Gastrocnemius medialis (tissue), 4 donors: ENCODE measurements around the gene SNORC. TPM values are rescaled to one million over a fixed set of nuclear protein-coding genes. Genes with fewer than 3 reads are reported as not detected.

Experiments
- ATAC-seq, 2 donors: fragments of 150-250 bp; one replicate each; pipeline ENCODE4 v1.9.1; 2016
- DNase-seq, 2 donors: peaks; one replicate each; pipeline ENCODE4 v3.0.0-alpha.2; 2019
- H3K27ac ChIP-seq, 4 donors: fragments of 200-600 bp; sonication (generic); 1 replicate in 1 of 4; 2 replicates in 3 of 4; pipeline ENCODE4 v1.5.1; 2016 to 2018; ENCODE audit warnings: mild to moderate bottlenecking in 2 of 4, moderate library complexity in 1 of 4
- H3K27me3 ChIP-seq, 3 donors: fragments of 200-600 bp; sonication (generic) in 2 of 3; 1 replicate in 1 of 3; 2 replicates in 2 of 3; pipeline versions ENCODE4 v1.5.1 to v1.6.0; 2016 to 2019; ENCODE audit warnings: mild to moderate bottlenecking in 1 of 3, moderate library complexity in 1 of 3
- H3K36me3 ChIP-seq, 2 donors: fragments of 200-600 bp; sonication (generic) in 1 of 2; one replicate each; pipeline ENCODE4 v1.5.1; 2017 to 2018
- H3K4me1 ChIP-seq, 2 donors: fragments of 200-600 bp; sonication (generic) in 1 of 2; one replicate each; pipeline ENCODE4 v1.5.1; 2016 to 2017; ENCODE audit warnings: mild to moderate bottlenecking in 2 of 2
- H3K4me3 ChIP-seq, 4 donors: fragments of 200-600 bp; sonication (generic) in 3 of 4; 1 replicate in 1 of 4; 2 replicates in 3 of 4; pipeline ENCODE4 v1.5.1; 2016 to 2019; ENCODE audit warnings: mild to moderate bottlenecking in 2 of 4
- H3K9me3 ChIP-seq, 3 donors: fragments of 200-600 bp; sonication (generic) in 2 of 3; 1 replicate in 1 of 3; 2 replicates in 2 of 3; pipeline ENCODE4 v1.5.1; 2016 to 2019
- POLR2A ChIP-seq, 2 donors: fragments of 450-650 bp; IDR thresholded peaks; one replicate each; pipeline ENCODE4 v1.6.1; 2017; ENCODE audit warnings: antibody characterized with exemption in 2 of 2, mild to moderate bottlenecking in 2 of 2, moderate library complexity in 2 of 2
- in situ Hi-C, 4 donors: fragments of 200-750 bp; cut with MboI; loops; one replicate each; pipeline versions ENCODE4 v1.15.0 to v1.8.0; 2017; ENCODE audit warnings: low sequenced_read_pairs in 4 of 4
- intact Hi-C: fragments of 100-400 bp; cut with DNase I; formaldehyde crosslinking; loops from one replicate; pipeline ENCODE4 v1.15.1; 2023; ENCODE audit warnings: low total_unique reads
- total RNA-seq, 4 donors: library from RNA; depleted of rRNA; stranded (reverse); fragments of >200 nt; gene quantifications; one replicate each; pipeline versions ENCODE4 v1.1.0 to v1.2.3, GENCODE V29; 2016
- TF ChIP-seq, protein P1 (sequence below), 5 experiments: fragments of 450-650 bp in 3 of 5; fragments of 200-600 bp in 2 of 5; sonication (generic) in 2 of 5; IDR thresholded peaks in 4 of 5; conservative IDR thresholded peaks in 1 of 5; 1 replicate in 4 of 5; 2 replicates in 1 of 5; pipeline ENCODE4 v1.5.1; 2016 to 2019; ENCODE audit warnings: antibody characterized with exemption in 5 of 5, mild to moderate bottlenecking in 3 of 5, moderate library complexity in 3 of 5

SNORC gene
- total RNA-seq, 4 donors from 2014 or later, result 0.12 to 4.1 (median 1.1) TPM

DNA sequence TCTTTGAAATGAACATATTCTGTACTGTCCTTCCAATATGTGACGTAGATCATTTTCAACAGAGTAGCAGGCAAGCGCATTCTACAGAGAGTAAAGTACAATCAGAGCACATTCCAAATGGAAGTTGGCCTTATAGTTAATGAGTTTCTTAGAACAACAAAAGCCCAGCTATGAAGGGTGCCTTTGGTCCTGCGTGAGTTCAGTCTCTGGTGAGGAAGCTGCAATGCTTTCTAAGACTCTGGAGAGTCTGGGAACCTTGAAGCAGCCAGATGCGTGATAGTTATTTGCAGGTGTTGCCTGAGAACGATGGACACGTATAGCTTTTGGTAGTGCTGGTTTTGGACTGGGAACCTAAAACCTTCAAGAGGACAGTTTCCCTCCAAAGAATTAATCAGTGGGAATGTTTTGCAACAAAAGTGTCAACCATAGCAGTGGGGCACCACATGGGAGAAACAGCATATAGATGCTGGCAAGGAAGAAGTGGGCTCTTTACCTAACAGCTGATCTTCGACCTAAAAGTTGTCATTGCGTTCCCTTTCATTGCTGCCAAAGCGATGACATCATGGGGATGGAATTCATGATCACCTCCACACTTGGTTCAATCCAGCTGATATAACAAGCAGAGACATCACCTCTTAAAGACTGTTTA is 9.3 kb upstream of the SNORC start:
- intact Hi-C loops (no loop called here), in situ Hi-C loops (loop anchor here in 1 of 4 donors (25.0 kb wide), 1 partner anchor 248 kb away; no protein-coding TSS in a partner anchor)
- no peak for TF ChIP-seq POLR2A (IDR thresholded peaks at IDR 0.05)
- TF ChIP-seq, protein P1, sequence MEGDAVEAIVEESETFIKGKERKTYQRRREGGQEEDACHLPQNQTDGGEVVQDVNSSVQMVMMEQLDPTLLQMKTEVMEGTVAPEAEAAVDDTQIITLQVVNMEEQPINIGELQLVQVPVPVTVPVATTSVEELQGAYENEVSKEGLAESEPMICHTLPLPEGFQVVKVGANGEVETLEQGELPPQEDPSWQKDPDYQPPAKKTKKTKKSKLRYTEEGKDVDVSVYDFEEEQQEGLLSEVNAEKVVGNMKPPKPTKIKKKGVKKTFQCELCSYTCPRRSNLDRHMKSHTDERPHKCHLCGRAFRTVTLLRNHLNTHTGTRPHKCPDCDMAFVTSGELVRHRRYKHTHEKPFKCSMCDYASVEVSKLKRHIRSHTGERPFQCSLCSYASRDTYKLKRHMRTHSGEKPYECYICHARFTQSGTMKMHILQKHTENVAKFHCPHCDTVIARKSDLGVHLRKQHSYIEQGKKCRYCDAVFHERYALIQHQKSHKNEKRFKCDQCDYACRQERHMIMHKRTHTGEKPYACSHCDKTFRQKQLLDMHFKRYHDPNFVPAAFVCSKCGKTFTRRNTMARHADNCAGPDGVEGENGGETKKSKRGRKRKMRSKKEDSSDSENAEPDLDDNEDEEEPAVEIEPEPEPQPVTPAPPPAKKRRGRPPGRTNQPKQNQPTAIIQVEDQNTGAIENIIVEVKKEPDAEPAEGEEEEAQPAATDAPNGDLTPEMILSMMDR (IDR thresholded peaks at IDR 0.05 in 4 of 5, conservative IDR thresholded peaks at IDR 0.05 in 1 of 5), result no peak
- Histone ChIP-seq H3K4me3 (no peak overlapping the region), H3K27ac (no peak overlapping the region), H3K4me1 (peaks cover 4 to 23% of the 10 kb centered on the region in 2 donors), H3K9me3 (no peaks in the 10 kb centered on the region), H3K27me3 (no peaks in the 10 kb centered on the region), H3K36me3 (peaks cover 0 to 30% of the 10 kb centered on the region in 2 donors)
- no peak for ATAC-seq
- DNase-seq, result no peak

DNA sequence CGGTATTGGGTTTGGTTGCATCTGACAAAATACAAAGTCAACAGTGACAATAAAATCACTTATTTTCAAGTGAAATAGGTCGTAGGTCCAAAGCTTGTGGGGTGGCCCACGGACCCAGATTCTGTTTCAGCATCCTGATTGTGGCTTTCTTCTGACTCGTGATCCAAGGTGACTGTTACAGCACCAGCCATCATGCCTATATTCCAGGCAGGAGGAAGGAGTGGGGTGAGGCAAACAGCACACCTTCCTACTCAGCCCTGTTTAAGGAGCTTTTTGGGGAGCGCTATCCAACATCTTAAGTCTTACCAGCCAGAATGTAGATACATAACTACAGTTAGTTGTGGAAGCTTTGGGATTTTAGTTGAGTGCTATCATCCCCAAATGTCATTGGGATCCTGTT is 8.7 kb upstream of the SNORC start:
- no peak for TF ChIP-seq POLR2A (IDR thresholded peaks at IDR 0.05)
- TF ChIP-seq, protein P1 (IDR thresholded peaks at IDR 0.05 in 4 of 5, conservative IDR thresholded peaks at IDR 0.05 in 1 of 5), result no peak
- Histone ChIP-seq H3K27me3 (no peaks in the 10 kb centered on the region), H3K27ac (no peak overlapping the region), H3K4me1 (peaks cover 4 to 17% of the 10 kb centered on the region in 2 donors), H3K4me3 (no peak overlapping the region), H3K9me3 (no peaks in the 10 kb centered on the region), H3K36me3 (peaks cover 0 to 30% of the 10 kb centered on the region in 2 donors)
- ATAC-seq (no peak), DNase-seq (no peak)
- intact Hi-C loops (no loop called here), in situ Hi-C loops (loop anchor here in 1 of 4 donors (25.0 kb wide), 1 partner anchor 249 kb away; no protein-coding TSS in a partner anchor)

DNA sequence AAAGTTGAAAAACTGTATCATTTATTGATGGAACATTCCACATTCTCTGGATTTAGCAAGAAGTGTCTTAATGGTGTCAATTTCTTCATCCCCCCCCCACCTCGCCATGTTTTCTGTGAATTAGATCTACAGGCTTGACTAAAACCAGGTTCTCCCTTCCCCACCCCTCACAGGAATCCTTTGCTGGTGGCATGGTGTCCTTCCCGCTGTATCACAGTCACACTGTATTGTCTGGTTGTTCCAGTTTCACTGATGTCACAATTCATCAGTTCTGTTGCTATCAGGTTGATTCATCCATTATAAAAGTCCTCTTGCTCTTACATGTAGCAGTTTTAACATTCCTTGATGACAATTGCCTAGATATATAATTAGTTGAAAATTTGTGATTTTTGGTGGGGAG is 6.1 kb upstream of the SNORC start:
- no peak for TF ChIP-seq POLR2A (IDR thresholded peaks at IDR 0.05)
- TF ChIP-seq, protein P1 (IDR thresholded peaks at IDR 0.05 in 4 of 5, conservative IDR thresholded peaks at IDR 0.05 in 1 of 5), result no peak
- Histone ChIP-seq H3K27ac (no peak overlapping the region), H3K4me1 (peaks cover 0 to 3% of the 10 kb centered on the region in 2 donors), H3K4me3 (no peak overlapping the region), H3K9me3 (no peaks in the 10 kb centered on the region), H3K36me3 (peaks cover 0 to 9% of the 10 kb centered on the region in 2 donors), H3K27me3 (no peaks in the 10 kb centered on the region)
- in situ Hi-C loops (loop anchor here in 1 of 4 donors (25.0 kb wide), 1 partner anchor 252 kb away; no protein-coding TSS in a partner anchor), intact Hi-C loops (no loop called here)
- DNase-seq, result no peak
- no peak for ATAC-seq

- Histone ChIP-seq H3K9me3 (no peaks in the 10 kb centered on the region), H3K4me1 (no peaks in the 10 kb centered on the region), H3K27ac (no peak overlapping the region), H3K36me3 (peaks cover 0 to 6% of the 10 kb centered on the region in 2 donors), H3K4me3 (no peak overlapping the region), H3K27me3 (no peaks in the 10 kb centered on the region)
- no peak for DNase-seq
- no peak for ATAC-seq
- intact Hi-C loops, result no loop called here
- in situ Hi-C loops, result loop anchor here in 1 of 4 donors (25.0 kb wide), 1 partner anchor 253 kb away; no protein-coding TSS in a partner anchor
- TF ChIP-seq POLR2A (IDR thresholded peaks at IDR 0.05), result no peak
- TF ChIP-seq, protein P1 (IDR thresholded peaks at IDR 0.05 in 4 of 5, conservative IDR thresholded peaks at IDR 0.05 in 1 of 5), result no peak
These were observed 4.9 kb upstream of the SNORC start for GRCh38 chr2:232865165-232865564.
